Ovary (tissue), 9 donors: ENCODE results near the gene EPN3. TPM values are rescaled to one million over a fixed set of nuclear protein-coding genes. Genes with fewer than 3 reads are reported as not detected.

ENCODE experiments used
- DNase-seq, 5 donors: peaks; one replicate each; pipeline ENCODE4 v3.0.0-alpha.2; 2019 to 2020
- H3K27ac ChIP-seq, 2 donors: fragments of 200-600 bp; one replicate each; pipeline versions ENCODE4 v1.5.1 to v1.8.0; 2019 to 2022
- H3K27me3 ChIP-seq: fragments of 200-600 bp; one replicate; pipeline ENCODE4 v1.8.0; 2022
- H3K36me3 ChIP-seq: fragments of 200-600 bp; sonication (generic); one replicate; pipeline ENCODE4 v1.5.1; 2019
- H3K4me1 ChIP-seq: one replicate; pipeline ENCODE4 v1.8.1; 2013; ENCODE audit warnings: mild to moderate bottlenecking, moderate library complexity; ENCODE audit not compliant: insufficient read depth
- H3K4me3 ChIP-seq: fragments of 200-600 bp; sonication (generic); one replicate; pipeline ENCODE4 v1.5.1; 2017
- H3K9me3 ChIP-seq, 2 donors: fragments of 200-600 bp in 1 of 2; sonication (generic) in 1 of 2; one replicate each; pipeline versions ENCODE4 v1.5.1 to v1.8.1; 2013 to 2019; ENCODE audit warnings: mild to moderate bottlenecking in 1 of 2, moderate library complexity in 1 of 2
- CTCF ChIP-seq, 3 donors: fragments of 450-650 bp in 2 of 3; fragments of 200-600 bp in 1 of 3; IDR thresholded peaks; one replicate each; pipeline versions ENCODE4 v1.5.1 to v1.8.0; 2016 to 2022; ENCODE audit warnings: antibody characterized with exemption in 3 of 3, mild to moderate bottlenecking in 1 of 3
- EP300 ChIP-seq: sonication (generic); formaldehyde crosslinking; IDR thresholded peaks from one replicate; pipeline ENCODE4 v1.6.1; 2017; ENCODE audit warnings: antibody characterized with exemption
- POLR2A ChIP-seq: fragments of 450-650 bp; IDR thresholded peaks from one replicate; pipeline ENCODE4 v1.6.1; 2017; ENCODE audit warnings: antibody characterized with exemption, mild to moderate bottlenecking, moderate library complexity
- WGBS, 3 donors: extraction: QIAGEN DNeasy Blood & Tissue Kit in 1 of 3; methylation state at CpG; one replicate each; pipeline versions ENCODE4 v1.1.5 to v1.1.7; 2013 to 2017; 5-methylcytosine and 5-hydroxymethylcytosine counted together
- intact Hi-C, 4 donors: fragments of 100-400 bp; cut with DNase I; formaldehyde crosslinking; loops; one replicate each; pipeline versions ENCODE4 v1.11.0 to v1.15.1; 2022 to 2023
- polyA plus RNA-seq, 2 donors: library from polyadenylated mRNA; stranded (reverse); fragments of 200-250 nt in 1 of 2; fragments of 350-450 nt in 1 of 2; fragmentation: Illumina TruSeq in 1 of 2; extraction: RNeasy Lipid Tissue Mini Kit (QIAGEN cat#74804) in 1 of 2; gene quantifications; one replicate each; pipeline ENCODE4 v1.2.3, GENCODE V29; 2013 to 2014
- total RNA-seq, 7 donors: library from RNA; depleted of rRNA in 2 of 7; stranded (reverse); fragments of >200 nt in 2 of 7; fragmentation: NEBNext Ultra II Directional in 3 of 7; extraction: Animal tissue kit (Norgen Biotek cat#: 25700) in 3 of 7; gene quantifications; one replicate each; pipeline versions ENCODE4 v1.1.0 to v1.2.4, GENCODE V29; 2016 to 2023
- donor health status: DM: no; HTN: no; CAD: no; lungs with moderate emphysema.
- donor health status: DM: no; HTN: no; CAD: no.
- donor health status: Bipolar disorder and iron deficiency.
- donor health status: DM: yes; HTN: yes; CAD: no.
- donor health status: DM: no; HTN: no; CAD: no.
- donor health status: DM: yes; HTN: yes; CAD: no.

The EPN3 gene
- total and polyA plus RNA-seq, 9 donors, result 6.2 to 33.4 (median 21.0) TPM

DNA sequence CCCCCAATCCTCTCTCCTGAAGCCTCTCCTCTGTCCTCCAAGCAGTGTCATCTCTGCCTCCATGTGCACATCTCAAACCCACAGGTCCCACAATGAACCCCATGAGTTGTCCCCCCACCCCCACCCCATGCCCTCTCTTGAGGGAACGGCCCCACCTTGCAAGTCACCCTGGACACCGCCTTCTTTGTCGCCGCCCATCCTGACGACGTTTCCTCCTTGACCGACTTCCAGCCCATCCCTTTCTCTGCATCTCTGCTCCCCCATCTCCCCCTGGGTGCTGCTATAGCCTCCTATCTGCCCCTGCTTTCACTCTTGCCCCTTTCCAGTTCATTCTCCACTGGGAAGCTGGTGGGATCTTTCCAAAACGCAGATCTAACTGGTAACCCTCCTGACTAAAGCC, 12.8 kb downstream of the EPN3 start:
- Histone ChIP-seq H3K4me3 (no peak overlapping the region), H3K27ac (no peak overlapping the region), H3K4me1 (peaks cover 9% of the 10 kb centered on the region), H3K36me3 (no peaks in the 10 kb centered on the region), H3K27me3 (no peaks in the 10 kb centered on the region), H3K9me3 (no peaks in the 10 kb centered on the region)
- no peak for DNase-seq
- no peak for TF ChIP-seq EP300
- WGBS, 3 donors, result 52 to 59% (median 54%) methylated on average over 8 of the region's 8 CpGs
- intact Hi-C loops, result loop anchor here (5.0 to 10.0 kb wide), 7 partner anchors 63 to 297 kb away; partner anchors contain the start of gene WFIKKN2 (in 1 of the 4)

GRCh38 chr17:50546701-50547034, 14.1 kb downstream of the EPN3 start:
- intact Hi-C loops, result loop anchor here (5.0 to 10.0 kb wide), 7 partner anchors 64 to 296 kb away; partner anchors contain the start of gene WFIKKN2 (in 1 of the 4)
- Histone ChIP-seq H3K9me3 (no peaks in the 10 kb centered on the region), H3K27ac (no peak overlapping the region), H3K27me3 (no peaks in the 10 kb centered on the region), H3K36me3 (no peaks in the 10 kb centered on the region), H3K4me1 (peaks cover 9% of the 10 kb centered on the region), H3K4me3 (no peak overlapping the region)
- DNase-seq, result no peak
- WGBS, 3 donors, result 40 to 46% (median 43%) methylated on average over 4 of the region's 4 CpGs
- TF ChIP-seq CTCF (IDR thresholded peaks at IDR 0.05) (no peak), POLR2A (no peak), EP300 (no peak)

- no peaks in the 10 kb centered on the region for H3K9me3 ChIP-seq
- intact Hi-C loops, result loop anchor here (5.0 to 10.0 kb wide), 7 partner anchors 65 to 295 kb away; partner anchors contain the start of gene WFIKKN2 (in 1 of the 4)
- no peaks in the 10 kb centered on the region for H3K27me3 ChIP-seq
- peak; percentile 92 to 95 (median 93) for DNase-seq
- peak within 1 kb of the TSS; percentile 63 for H3K4me3 ChIP-seq
- no peak for TF ChIP-seq EP300
- peak; percentile 97 to 99 (median 99) for TF ChIP-seq CTCF (IDR thresholded peaks at IDR 0.05)
- peak; percentile 74 for TF ChIP-seq POLR2A
- no peaks in the 10 kb centered on the region for H3K36me3 ChIP-seq
- 2% methylated on average over 29 to 42 of the region's 42 CpGs for WGBS, 3 donors
- peaks cover 9% of the 10 kb centered on the region for H3K4me1 ChIP-seq
- H3K27ac ChIP-seq, result peak within 1 kb of the TSS; percentile 29 to 90
Observed at GRCh38 chr17:50547035-50547735, 14.7 kb downstream of the EPN3 start, which contains the start of gene SPATA20. Gene SPATA20, plus strand, starts transcription at chr17:50547174. Its CDS starts 35 bp downstream, at chr17:50547209.

DNA sequence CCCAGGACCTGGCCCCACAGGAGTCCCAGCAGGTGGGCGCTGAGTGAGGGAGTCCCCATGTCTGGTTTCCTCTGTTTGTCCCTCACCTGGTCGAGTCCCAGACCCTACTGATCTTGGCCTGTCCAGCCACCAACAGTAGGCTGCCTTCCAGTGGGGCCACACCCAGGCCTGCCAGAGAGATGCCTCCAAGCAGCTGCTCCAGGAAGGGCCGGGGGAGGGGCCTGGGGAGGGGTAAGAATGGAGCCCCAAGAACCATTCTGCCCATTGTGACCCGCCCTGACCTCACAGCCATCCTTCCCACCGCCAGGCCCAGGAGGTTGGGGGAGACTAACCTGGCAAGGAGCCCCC, 15.2 kb downstream of the EPN3 start:
- no peaks in the 10 kb centered on the region for H3K36me3 ChIP-seq
- no peaks in the 10 kb centered on the region for H3K27me3 ChIP-seq
- peak overlapping the region; percentile 29 to 90 for H3K27ac ChIP-seq
- no peak for TF ChIP-seq POLR2A
- no peak for TF ChIP-seq EP300
- DNase-seq, result peak in 2 of 5 donors; percentile 57 to 60
- H3K9me3 ChIP-seq, result no peaks in the 10 kb centered on the region
- WGBS, 3 donors, result 63 to 79% (median 69%) methylated on average over 5 of the region's 5 CpGs
- peak overlapping the region; percentile 63 for H3K4me3 ChIP-seq
- peaks cover 6% of the 10 kb centered on the region for H3K4me1 ChIP-seq
- intact Hi-C loops, result loop anchor here (5.0 to 10.0 kb wide), 7 partner anchors 65 to 295 kb away; partner anchors contain the start of gene WFIKKN2 (in 1 of the 4)

GRCh38 chr17:50548831-50549230, 16.3 kb downstream of the EPN3 start:
- WGBS, 3 donors, result 82 to 88% (median 87%) methylated on average over 18 of the region's 18 CpGs
- TF ChIP-seq CTCF (IDR thresholded peaks at IDR 0.05) (no peak), POLR2A (no peak), EP300 (no peak)
- DNase-seq, result no peak
- H3K36me3 ChIP-seq, result no peaks in the 10 kb centered on the region
- H3K27me3 ChIP-seq, result no peaks in the 10 kb centered on the region
- H3K9me3 ChIP-seq, result no peaks in the 10 kb centered on the region
- no peak overlapping the region for H3K4me3 ChIP-seq
- intact Hi-C loops, result loop anchor here (5.0 to 10.0 kb wide), 7 partner anchors 67 to 293 kb away; partner anchors contain the start of gene WFIKKN2 (in 1 of the 4)
- peaks cover 6% of the 10 kb centered on the region for H3K4me1 ChIP-seq
- no peak overlapping the region for H3K27ac ChIP-seq
